COLO829 (cell line): ENCODE measurements around the gene MON1B.
"Not testable (repeated sequence)": the region's sequence is repeated elsewhere in the genome, so short reads cannot be mapped to it uniquely, and the experiment has no call there.

Experiments used
- DNase-seq: peaks from one replicate; pipeline ENCODE4 v3.0.0; 2012; ENCODE audit warnings: low spot score

Gene MON1B

GRCh38 chr16:77190478-77191258 lies at the start of gene MON1B:
Gene MON1B (plus strand): TSS chr16:77191190. CDS start chr16:77191486, 296 bp downstream.
- DNase-seq, result peak; percentile 96

GRCh38 chr16:77143364-77143763 lies 47.6 kb upstream of the MON1B start:
- no peak for DNase-seq

- DNase-seq, result no peak
Measured at GRCh38 chr16:77148121-77148520, 42.9 kb upstream of the MON1B start.

GRCh38 chr16:77157346-77158058 lies 33.5 kb upstream of the MON1B start:
- DNase-seq, result no peak

- no peak for DNase-seq
Measured at GRCh38 chr16:77158293-77158692, 32.7 kb upstream of the MON1B start.

- DNase-seq, result no peak
Measured at GRCh38 chr16:77165006-77165405, 26.0 kb upstream of the MON1B start.

GRCh38 chr16:77165536-77166236 lies 25.3 kb upstream of the MON1B start:
- not testable (repeated sequence) for DNase-seq

- DNase-seq, result no peak
Measured at GRCh38 chr16:77166726-77167125, 24.3 kb upstream of the MON1B start.

- DNase-seq, result no peak
Measured at GRCh38 chr16:77168901-77169300, 22.1 kb upstream of the MON1B start.

- peak; percentile 40 for DNase-seq
Measured at GRCh38 chr16:77169650-77170236, 21.2 kb upstream of the MON1B start.

GRCh38 chr16:77170805-77171204 lies 20.2 kb upstream of the MON1B start:
- DNase-seq, result no peak

GRCh38 chr16:77171745-77172635 lies 19.0 kb upstream of the MON1B start:
- DNase-seq, result peak; percentile 21

GRCh38 chr16:77172951-77173350 lies 18.0 kb upstream of the MON1B start:
- no peak for DNase-seq

- no peak for DNase-seq
Measured at GRCh38 chr16:77183137-77183536, 7.9 kb upstream of the MON1B start.

- not testable (repeated sequence) for DNase-seq
Measured at GRCh38 chr16:77186298-77186697, 4.7 kb upstream of the MON1B start.

GRCh38 chr16:77190190-77190477 lies 856 bp upstream of the MON1B start:
- DNase-seq, result no peak

GRCh38 chr16:77191259-77191969 lies 424 bp downstream of the MON1B start:
- DNase-seq, result no peak

GRCh38 chr16:77193377-77193776 lies 2.4 kb downstream of the MON1B start:
- DNase-seq, result no peak

- no peak for DNase-seq
Measured at GRCh38 chr16:77194295-77195231, 3.6 kb downstream of the MON1B start.

- DNase-seq, result no peak
Measured at GRCh38 chr16:77195411-77195810, 4.4 kb downstream of the MON1B start.
